WTC11 (cell line): ENCODE data around the gene ANTKMT. TPM values are rescaled to one million over a fixed set of nuclear protein-coding genes. Genes with fewer than 3 reads are reported as not detected.

Experiments used
- ATAC-seq: fragments of 200-7000 bp; cut with Tn5 transposase; 2 replicates; pipeline ENCODE4 v1.10.0; 2021; ENCODE audit warnings: mild to moderate bottlenecking, moderate library complexity
- CTCF ChIA-PET: fragments of 300-600 bp; sonication (Branson Sonifier 250); formaldehyde crosslinking; loops from one replicate; lab custom pipeline; 2021; ENCODE audit warnings: antibody characterized with exemption; lab: Charles Lee
- POLR2A ChIA-PET: fragments of 350-600 bp; sonication (Branson Sonifier 250); formaldehyde crosslinking; loops from one replicate; lab custom pipeline; 2021; ENCODE audit warnings: antibody characterized with exemption; lab: Charles Lee
- DNase-seq: peaks from one replicate; pipeline ENCODE4 v3.0.0; 2021; ENCODE audit warnings: low spot score
- H3K27ac Mint-ChIP-seq: 2 replicates; pipeline ENCODE4 v1.8.0; 2021; ENCODE audit warnings: mixed read lengths
- H3K27me3 Mint-ChIP-seq: 2 replicates; pipeline ENCODE4 v1.8.0; 2021; ENCODE audit warnings: low read depth, mild to moderate bottlenecking, moderate library complexity, mixed read lengths
- H3K36me3 Mint-ChIP-seq: 2 replicates; pipeline ENCODE4 v1.8.0; 2021; ENCODE audit warnings: mixed read lengths
- H3K4me1 Mint-ChIP-seq: 2 replicates; pipeline ENCODE4 v1.8.0; 2022; ENCODE audit warnings: mixed read lengths
- H3K4me3 Mint-ChIP-seq: 2 replicates; pipeline ENCODE4 v1.8.0; 2021; ENCODE audit warnings: mild to moderate bottlenecking, moderate library complexity, mixed read lengths
- H3K9me3 Mint-ChIP-seq: 2 replicates; pipeline ENCODE4 v1.8.0; 2021; ENCODE audit warnings: mixed read lengths
- ARID4B ChIP-seq: sonication (generic); formaldehyde crosslinking; IDR thresholded peaks from 2 replicates; pipeline ENCODE4 v1.8.0; 2023; ENCODE audit warnings: missing genetic modification reagents, mild to moderate bottlenecking, borderline replicate concordance
- ATF6 ChIP-seq: sonication (generic); formaldehyde crosslinking; IDR thresholded peaks from 2 replicates; pipeline ENCODE4 v1.8.1; 2023; ENCODE audit warnings: mild to moderate bottlenecking, missing genetic modification reagents
- ETV6 ChIP-seq: sonication (generic); formaldehyde crosslinking; IDR thresholded peaks from 2 replicates; pipeline ENCODE4 v1.8.1; 2022; ENCODE audit warnings: mild to moderate bottlenecking, missing genetic modification reagents
- FOXP1 ChIP-seq: sonication (generic); formaldehyde crosslinking; IDR thresholded peaks from 2 replicates; pipeline ENCODE4 v1.8.0; 2022; ENCODE audit warnings: missing genetic modification reagents, mild to moderate bottlenecking, moderate library complexity, borderline replicate concordance
- HMGA2 ChIP-seq: fragments of 250-450 bp; sonication (Bioruptor Pico); IDR thresholded peaks from 2 replicates; pipeline ENCODE4 v1.4.0; 2021; ENCODE audit warnings: mild to moderate bottlenecking, moderate library complexity
- MXD4 ChIP-seq: fragments of 250-450 bp; sonication (Bioruptor Pico); IDR thresholded peaks from 2 replicates; pipeline ENCODE4 v1.8.0; 2021; ENCODE audit warnings: mild to moderate bottlenecking, moderate library complexity, borderline replicate concordance
- NR1H2 ChIP-seq: sonication (generic); formaldehyde crosslinking; IDR thresholded peaks from 2 replicates; pipeline ENCODE4 v1.9.0; 2021; ENCODE audit warnings: mild to moderate bottlenecking, moderate library complexity, missing genetic modification reagents
- NR3C1 ChIP-seq: sonication (generic); formaldehyde crosslinking; conservative IDR thresholded peaks from 2 replicates; pipeline ENCODE4 v1.8.1; 2023; ENCODE audit warnings: low read depth, mild to moderate bottlenecking, missing genetic modification reagents
- SMAD4 ChIP-seq: sonication (generic); formaldehyde crosslinking; IDR thresholded peaks from 2 replicates; pipeline ENCODE4 v1.8.0; 2022; ENCODE audit warnings: mild to moderate bottlenecking, missing genetic modification reagents
- SOX15 ChIP-seq: fragments of 250-450 bp; sonication (Bioruptor Pico); IDR thresholded peaks from 2 replicates; pipeline ENCODE4 v1.9.0; 2021; ENCODE audit warnings: mild to moderate bottlenecking
- ZMAT4 ChIP-seq: fragments of 250-450 bp; sonication (Bioruptor Pico); IDR thresholded peaks from 2 replicates; pipeline ENCODE4 v1.9.0; 2021; ENCODE audit warnings: mild to moderate bottlenecking
- ZNF671 ChIP-seq: fragments of 250-450 bp; sonication (Bioruptor Pico); IDR thresholded peaks from 2 replicates; pipeline ENCODE4 v1.8.0; 2021; ENCODE audit warnings: mild to moderate bottlenecking
- total RNA-seq: library from RNA; stranded (reverse); gene quantifications from 3 replicates; pipeline ENCODE4 v1.2.3, GENCODE V29; 2021
- TF ChIP-seq, protein P1 (sequence below): fragments of 200-600 bp; IDR thresholded peaks from 2 replicates; pipeline ENCODE4 v1.8.0; 2022; ENCODE audit warnings: antibody characterized with exemption
- TF ChIP-seq, protein P2 (sequence below): sonication (generic); formaldehyde crosslinking; IDR thresholded peaks from 2 replicates; pipeline ENCODE4 v1.8.0; 2022; ENCODE audit warnings: missing genetic modification reagents

The ANTKMT gene
- total RNA-seq, 1 experiment from 2014 or later: 40.6 TPM

DNA sequence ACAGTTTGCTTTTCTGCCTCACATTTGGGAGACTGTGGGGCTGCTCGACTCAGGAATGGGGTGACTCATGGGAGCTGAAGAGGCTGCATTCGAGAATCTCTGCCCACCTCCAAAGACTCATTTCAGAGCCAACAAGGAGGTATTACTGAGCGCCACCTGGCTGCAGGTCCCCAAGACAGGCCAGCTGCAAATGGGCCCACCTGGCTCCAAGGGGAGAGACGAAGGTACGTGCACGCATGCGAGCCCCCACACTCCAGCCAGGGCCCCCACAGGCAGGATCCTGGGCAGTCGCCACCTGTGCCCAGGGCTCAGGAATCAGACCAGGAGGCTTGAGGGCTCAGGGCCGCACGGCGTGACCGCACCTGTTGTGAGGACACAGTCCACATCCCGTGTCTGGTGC is 12.0 kb downstream of the ANTKMT start:
- H3K27me3 Mint-ChIP-seq: no peaks in the 10 kb centered on the region
- no peak for ATAC-seq
- TF ChIP-seq ARID4B: no peak
- TF ChIP-seq FOXP1: peak; percentile 39; the same call in 1 of the 2 replicates
- TF ChIP-seq, all 79 proteins: peak for 1
- POLR2A ChIA-PET: interaction anchor here (0.9 kb wide), 1 partner anchor 12 kb away, joined by 4 read pairs; no protein-coding TSS in a partner anchor
- Mint-ChIP-seq H3K4me3 (no peak overlapping the region), H3K36me3 (peaks cover 7% of the 10 kb centered on the region; the same call in 1 of the 2 replicates), H3K4me1 (peaks cover 7% of the 10 kb centered on the region), H3K27ac (0 out of 2 replicates have a peak overlapping the region, but pooled peaks have one; percentile 32), H3K9me3 (no peaks in the 10 kb centered on the region)
- DNase-seq: no peak
- CTCF ChIA-PET: interaction anchor here (0.5 to 4.0 kb wide), 23 partner anchors 8 to 576 kb away, joined by 3 to 19 read pairs (median 5); partner anchors contain the start of genes ANTKMT, CHTF18, CIAO3 and GNG13

DNA sequence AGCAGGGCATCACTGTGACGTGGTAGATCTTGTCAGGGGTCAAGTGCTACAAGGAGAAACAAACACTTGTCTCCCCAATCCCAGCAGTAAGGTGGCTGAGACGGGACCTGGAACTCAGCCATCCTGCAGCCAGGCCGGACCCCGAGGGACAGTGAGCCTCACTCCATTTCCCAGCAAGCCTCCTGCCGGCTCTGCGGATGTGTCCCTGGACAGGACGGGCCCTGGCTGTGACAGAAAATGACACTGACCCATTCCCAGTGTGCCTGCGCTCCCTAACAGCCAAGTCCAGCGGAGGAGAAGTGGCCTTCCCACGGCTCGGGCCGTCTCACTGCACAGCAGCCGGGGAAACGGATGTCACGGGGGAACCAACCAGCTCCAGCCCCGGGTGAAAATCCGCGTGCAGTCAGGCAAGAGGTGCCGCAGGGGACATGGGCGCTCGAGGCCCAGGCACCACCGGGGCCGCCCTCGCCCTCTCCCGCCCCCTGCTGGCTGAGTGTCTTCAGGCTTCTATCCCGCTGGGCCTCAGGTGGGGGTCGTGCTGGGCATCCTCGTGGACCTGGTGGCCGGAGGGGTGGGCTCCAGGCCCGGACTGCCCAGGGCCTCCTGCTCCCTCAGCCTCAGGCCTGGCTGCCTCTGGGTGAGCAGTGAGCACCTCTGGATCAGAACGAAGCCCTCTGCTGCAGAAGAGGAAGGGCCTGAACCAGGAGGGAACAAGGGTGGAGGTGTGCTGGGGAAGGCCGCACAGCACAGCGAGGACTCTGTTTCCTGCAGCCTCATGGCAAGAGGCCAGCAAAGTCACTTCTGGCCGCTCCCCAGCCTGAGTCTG is 12.6 kb downstream of the ANTKMT start:
- no peak for TF ChIP-seq ETV6 (CRISPR knock-in tag)
- TF ChIP-seq, protein P1, sequence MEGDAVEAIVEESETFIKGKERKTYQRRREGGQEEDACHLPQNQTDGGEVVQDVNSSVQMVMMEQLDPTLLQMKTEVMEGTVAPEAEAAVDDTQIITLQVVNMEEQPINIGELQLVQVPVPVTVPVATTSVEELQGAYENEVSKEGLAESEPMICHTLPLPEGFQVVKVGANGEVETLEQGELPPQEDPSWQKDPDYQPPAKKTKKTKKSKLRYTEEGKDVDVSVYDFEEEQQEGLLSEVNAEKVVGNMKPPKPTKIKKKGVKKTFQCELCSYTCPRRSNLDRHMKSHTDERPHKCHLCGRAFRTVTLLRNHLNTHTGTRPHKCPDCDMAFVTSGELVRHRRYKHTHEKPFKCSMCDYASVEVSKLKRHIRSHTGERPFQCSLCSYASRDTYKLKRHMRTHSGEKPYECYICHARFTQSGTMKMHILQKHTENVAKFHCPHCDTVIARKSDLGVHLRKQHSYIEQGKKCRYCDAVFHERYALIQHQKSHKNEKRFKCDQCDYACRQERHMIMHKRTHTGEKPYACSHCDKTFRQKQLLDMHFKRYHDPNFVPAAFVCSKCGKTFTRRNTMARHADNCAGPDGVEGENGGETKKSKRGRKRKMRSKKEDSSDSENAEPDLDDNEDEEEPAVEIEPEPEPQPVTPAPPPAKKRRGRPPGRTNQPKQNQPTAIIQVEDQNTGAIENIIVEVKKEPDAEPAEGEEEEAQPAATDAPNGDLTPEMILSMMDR: peak; percentile 19; the same call in 1 of the 2 replicates
- TF ChIP-seq, all 79 proteins: peak for 1
- DNase-seq (peak; percentile 59), ATAC-seq (no peak; the same call in 1 of the 2 replicates)
- Mint-ChIP-seq H3K36me3 (peaks cover 9% of the 10 kb centered on the region; the same call in 1 of the 2 replicates), H3K9me3 (no peaks in the 10 kb centered on the region), H3K27me3 (no peaks in the 10 kb centered on the region), H3K4me3 (no peak overlapping the region), H3K27ac (no peak overlapping the region), H3K4me1 (peaks cover 9% of the 10 kb centered on the region)
- ChIA-PET POLR2A (interaction anchor here (0.9 kb wide), 1 partner anchor 13 kb away, joined by 4 read pairs; no protein-coding TSS in a partner anchor), CTCF (interaction anchor here (0.9 to 4.0 kb wide), 20 partner anchors 7 to 83 kb away, joined by 3 to 19 read pairs (median 5); partner anchors contain the start of genes ANTKMT, CHTF18, CIAO3 and GNG13)

DNA sequence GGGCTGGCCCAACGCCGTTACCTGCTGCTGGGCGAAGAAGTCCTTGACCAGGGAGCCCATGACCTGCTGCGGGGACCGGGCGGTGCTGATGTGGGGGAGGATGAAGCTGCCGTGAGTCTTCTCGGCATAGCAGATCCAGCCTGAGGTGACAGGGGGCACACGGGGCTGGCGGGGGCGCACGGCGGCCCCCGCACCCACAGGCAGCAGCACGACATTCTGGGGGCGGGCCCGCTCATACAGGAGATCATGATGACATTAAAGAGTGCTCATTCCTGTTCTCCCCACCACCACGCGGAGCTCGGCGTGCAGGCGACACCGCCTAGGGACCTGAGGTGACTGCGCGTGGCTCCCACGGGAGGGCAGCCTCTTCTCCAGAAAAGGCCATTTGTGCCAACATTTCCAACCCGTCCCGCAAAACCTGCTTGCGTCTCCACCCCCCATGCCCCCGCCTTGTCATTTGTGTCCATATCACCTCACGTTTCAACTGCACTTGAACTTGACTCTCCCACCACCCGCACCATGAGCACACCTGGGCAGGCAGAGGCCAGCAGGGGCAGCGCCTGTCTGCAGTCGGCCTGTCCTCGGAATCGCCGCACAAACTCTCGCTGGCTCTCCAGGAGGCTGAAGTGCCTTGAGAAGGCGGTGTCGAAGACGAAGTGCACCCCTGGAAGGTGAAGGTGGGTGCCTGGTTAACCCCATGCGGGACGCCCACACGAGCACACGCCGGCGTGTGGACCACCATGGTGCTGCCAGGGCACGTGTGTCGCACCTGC is 13.4 kb downstream of the ANTKMT start:
- ATAC-seq (no peak), DNase-seq (no peak)
- H3K9me3 Mint-ChIP-seq: no peaks in the 10 kb centered on the region
- H3K27me3 Mint-ChIP-seq: no peaks in the 10 kb centered on the region
- ChIA-PET CTCF (interaction anchor here (3.2 to 4.0 kb wide), 2 partner anchors 13 to 51 kb away, joined by 13 to 19 read pairs; partner anchors contain the start of gene ANTKMT), POLR2A (no interaction called here)
- no peak overlapping the region for H3K27ac Mint-ChIP-seq
- peaks cover 9% of the 10 kb centered on the region for H3K4me1 Mint-ChIP-seq
- no peak overlapping the region for H3K4me3 Mint-ChIP-seq
- H3K36me3 Mint-ChIP-seq: peaks cover 9% of the 10 kb centered on the region; the same call in 1 of the 2 replicates
- TF ChIP-seq, protein P2, sequence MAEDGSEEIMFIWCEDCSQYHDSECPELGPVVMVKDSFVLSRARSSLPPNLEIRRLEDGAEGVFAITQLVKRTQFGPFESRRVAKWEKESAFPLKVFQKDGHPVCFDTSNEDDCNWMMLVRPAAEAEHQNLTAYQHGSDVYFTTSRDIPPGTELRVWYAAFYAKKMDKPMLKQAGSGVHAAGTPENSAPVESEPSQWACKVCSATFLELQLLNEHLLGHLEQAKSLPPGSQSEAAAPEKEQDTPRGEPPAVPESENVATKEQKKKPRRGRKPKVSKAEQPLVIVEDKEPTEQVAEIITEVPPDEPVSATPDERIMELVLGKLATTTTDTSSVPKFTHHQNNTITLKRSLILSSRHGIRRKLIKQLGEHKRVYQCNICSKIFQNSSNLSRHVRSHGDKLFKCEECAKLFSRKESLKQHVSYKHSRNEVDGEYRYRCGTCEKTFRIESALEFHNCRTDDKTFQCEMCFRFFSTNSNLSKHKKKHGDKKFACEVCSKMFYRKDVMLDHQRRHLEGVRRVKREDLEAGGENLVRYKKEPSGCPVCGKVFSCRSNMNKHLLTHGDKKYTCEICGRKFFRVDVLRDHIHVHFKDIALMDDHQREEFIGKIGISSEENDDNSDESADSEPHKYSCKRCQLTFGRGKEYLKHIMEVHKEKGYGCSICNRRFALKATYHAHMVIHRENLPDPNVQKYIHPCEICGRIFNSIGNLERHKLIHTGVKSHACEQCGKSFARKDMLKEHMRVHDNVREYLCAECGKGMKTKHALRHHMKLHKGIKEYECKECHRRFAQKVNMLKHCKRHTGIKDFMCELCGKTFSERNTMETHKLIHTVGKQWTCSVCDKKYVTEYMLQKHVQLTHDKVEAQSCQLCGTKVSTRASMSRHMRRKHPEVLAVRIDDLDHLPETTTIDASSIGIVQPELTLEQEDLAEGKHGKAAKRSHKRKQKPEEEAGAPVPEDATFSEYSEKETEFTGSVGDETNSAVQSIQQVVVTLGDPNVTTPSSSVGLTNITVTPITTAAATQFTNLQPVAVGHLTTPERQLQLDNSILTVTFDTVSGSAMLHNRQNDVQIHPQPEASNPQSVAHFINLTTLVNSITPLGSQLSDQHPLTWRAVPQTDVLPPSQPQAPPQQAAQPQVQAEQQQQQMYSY (CRISPR knock-in tag): no peak
- TF ChIP-seq NR1H2 (CRISPR knock-in tag) (no peak), SMAD4 (CRISPR knock-in tag) (no peak), ZNF671 (no peak), SOX15 (CRISPR knock-in tag) (no peak), MXD4 (CRISPR knock-in tag) (no peak), ZMAT4 (CRISPR knock-in tag) (no peak), NR3C1 (no peak), HMGA2 (no peak), ATF6 (no peak)
